RWPE2 (cell line): ENCODE measurements around the gene SUGCT.

Source experiments
- ATAC-seq: fragments of 200-7000 bp; cut with Tn5 transposase; 3 replicates; pipeline ENCODE4 v1.9.1; 2021; ENCODE audit warnings: low read depth
- DNase-seq: peaks from one replicate; pipeline ENCODE4 v3.0.0-alpha.2; 2020; ENCODE audit warnings: low spot score
- H3K27ac ChIP-seq: fragments of 450-650 bp; 2 replicates; pipeline ENCODE4 v1.5.1; 2017; ENCODE audit warnings: mild to moderate bottlenecking; ENCODE audit not compliant: poor library complexity, severe bottlenecking
- H3K27me3 ChIP-seq: fragments of 250-450 bp; sonication (Bioruptor Pico); 2 replicates; pipeline ENCODE4 v1.5.1; 2021; ENCODE audit warnings: mild to moderate bottlenecking, moderate library complexity; ENCODE audit not compliant: insufficient read depth, poor library complexity, severe bottlenecking
- H3K36me3 ChIP-seq: fragments of 250-450 bp; sonication (Bioruptor Pico); 2 replicates; pipeline ENCODE4 v1.5.1; 2020; ENCODE audit warnings: low read depth, mild to moderate bottlenecking, moderate library complexity
- H3K4me1 ChIP-seq: fragments of 250-450 bp; sonication (Bioruptor Pico); 2 replicates; pipeline ENCODE4 v1.5.1; 2021; ENCODE audit warnings: mild to moderate bottlenecking, moderate library complexity; ENCODE audit not compliant: insufficient read depth, poor library complexity, severe bottlenecking
- H3K4me3 ChIP-seq: fragments of 250-450 bp; sonication (Bioruptor Pico); 2 replicates; pipeline ENCODE4 v1.5.1; 2021; ENCODE audit warnings: mild to moderate bottlenecking, moderate library complexity; ENCODE audit not compliant: severe bottlenecking
- H3K9me3 ChIP-seq: fragments of 250-450 bp; sonication (Bioruptor Pico); 2 replicates; pipeline ENCODE4 v1.5.1; 2021; ENCODE audit warnings: mild to moderate bottlenecking, moderate library complexity; ENCODE audit not compliant: severe bottlenecking
- CTCF ChIP-seq: fragments of 450-650 bp; IDR thresholded peaks from one replicate; pipeline ENCODE4 v1.5.1; 2017; ENCODE audit warnings: mild to moderate bottlenecking, moderate library complexity; ENCODE audit not compliant: poor library complexity, severe bottlenecking

Gene SUGCT

GRCh38 chr7:40219917-40220316 lies 85.1 kb downstream of the SUGCT start:
- Histone ChIP-seq H3K9me3 (no peaks in the 10 kb centered on the region), H3K4me3 (no peak overlapping the region), H3K27ac (peak overlapping the region; percentile 98), H3K36me3 (0 out of 2 replicates have a peak, but pooled peaks cover 5% of the 10 kb centered on the region), H3K4me1 (peaks cover 40% of the 10 kb centered on the region), H3K27me3 (no peaks in the 10 kb centered on the region)
- ATAC-seq (peak; percentile 35; the same call in 1 of the 3 replicates), DNase-seq (no peak)
- no peak for TF ChIP-seq CTCF

- TF ChIP-seq CTCF: no peak
- Histone ChIP-seq H3K9me3 (no peaks in the 10 kb centered on the region), H3K27ac (peak overlapping the region; percentile 98), H3K27me3 (no peaks in the 10 kb centered on the region), H3K4me1 (peaks cover 40% of the 10 kb centered on the region), H3K36me3 (0 out of 2 replicates have a peak, but pooled peaks cover 5% of the 10 kb centered on the region), H3K4me3 (no peak overlapping the region)
- ATAC-seq (peak; percentile 47; the same call in 2 of the 3 replicates), DNase-seq (no peak)
Measured at GRCh38 chr7:40220421-40220911, 85.7 kb downstream of the SUGCT start.

- no peak for TF ChIP-seq CTCF
- ATAC-seq (peak; percentile 95), DNase-seq (peak; percentile 60)
- H3K36me3 ChIP-seq: 0 out of 2 replicates have a peak, but pooled peaks cover 5% of the 10 kb centered on the region
- no peak overlapping the region for H3K4me3 ChIP-seq
- no peaks in the 10 kb centered on the region for H3K27me3 ChIP-seq
- H3K9me3 ChIP-seq: no peaks in the 10 kb centered on the region
- H3K4me1 ChIP-seq: peaks cover 40% of the 10 kb centered on the region
- H3K27ac ChIP-seq: peak overlapping the region; percentile 98
Measured at GRCh38 chr7:40221836-40222235, 87.0 kb downstream of the SUGCT start.

- Histone ChIP-seq H3K27ac (peak overlapping the region; percentile 98), H3K36me3 (0 out of 2 replicates have a peak, but pooled peaks cover 3% of the 10 kb centered on the region), H3K4me1 (peaks cover 40% of the 10 kb centered on the region), H3K27me3 (no peaks in the 10 kb centered on the region), H3K4me3 (no peak overlapping the region), H3K9me3 (no peaks in the 10 kb centered on the region)
- no peak for TF ChIP-seq CTCF
- no peak for ATAC-seq
- no peak for DNase-seq
Measured at GRCh38 chr7:40223451-40224127, 88.8 kb downstream of the SUGCT start.

GRCh38 chr7:40230101-40230500 lies 95.3 kb downstream of the SUGCT start:
- ATAC-seq: no peak
- Histone ChIP-seq H3K27me3 (no peaks in the 10 kb centered on the region), H3K9me3 (no peaks in the 10 kb centered on the region), H3K27ac (no peak overlapping the region), H3K36me3 (no peaks in the 10 kb centered on the region), H3K4me1 (no peaks in the 10 kb centered on the region), H3K4me3 (no peak overlapping the region)
- TF ChIP-seq CTCF: no peak
- DNase-seq: no peak
